H9 (cell line): ENCODE data around the gene TNFAIP8L3. TPM values are rescaled to one million over a fixed set of nuclear protein-coding genes. Genes with fewer than 3 reads are reported as not detected.

Source experiments
- DNase-seq: peaks from one replicate; pipeline ENCODE4 v3.0.0-alpha.2; 2017
- H2AFZ ChIP-seq: one replicate; pipeline ENCODE4 v1.6.1; 2013; ENCODE audit warnings: mild to moderate bottlenecking, low read length, control low read depth, moderate library complexity
- H2AK5ac ChIP-seq: 2 replicates; pipeline ENCODE4 v1.6.1; 2013; ENCODE audit warnings: low read length, control low read depth, mixed read lengths; ENCODE audit not compliant: insufficient read length
- H2BK120ac ChIP-seq: one replicate; pipeline ENCODE4 v1.6.1; 2013; ENCODE audit warnings: low read depth, mild to moderate bottlenecking, low read length, control low read depth, inconsistent platforms; ENCODE audit not compliant: poor library complexity, severe bottlenecking
- H2BK12ac ChIP-seq: 2 replicates; pipeline ENCODE4 v1.6.1; 2013; ENCODE audit warnings: low read length, control low read depth, mixed read lengths, low read depth; ENCODE audit not compliant: insufficient read length
- H2BK15ac ChIP-seq: 2 replicates; pipeline ENCODE4 v1.6.1; 2013; ENCODE audit warnings: low read depth, low read length, control low read depth
- H2BK20ac ChIP-seq: one replicate; pipeline ENCODE4 v1.6.1; 2013; ENCODE audit warnings: low read depth, mild to moderate bottlenecking, low read length, control low read depth, inconsistent platforms; ENCODE audit not compliant: poor library complexity, severe bottlenecking
- H2BK5ac ChIP-seq: 2 replicates; pipeline ENCODE4 v1.6.1; 2013; ENCODE audit warnings: low read length, control low read depth, mixed read lengths; ENCODE audit not compliant: insufficient read length
- H3K14ac ChIP-seq: 2 replicates; pipeline ENCODE4 v1.6.1; 2013; ENCODE audit warnings: low read length, control low read depth; ENCODE audit not compliant: insufficient read depth
- H3K18ac ChIP-seq: 2 replicates; pipeline ENCODE4 v1.6.1; 2013; ENCODE audit warnings: low read depth, mild to moderate bottlenecking, mixed read lengths, low read length, control low read depth; ENCODE audit not compliant: insufficient read length
- H3K23ac ChIP-seq: 2 replicates; pipeline ENCODE4 v1.6.1; 2013; ENCODE audit warnings: low read length, control low read depth, mixed read lengths, low read depth; ENCODE audit not compliant: insufficient read length
- H3K23me2 ChIP-seq: 2 replicates; pipeline ENCODE4 v1.6.1; 2013; ENCODE audit warnings: low read depth, mild to moderate bottlenecking, mixed read lengths, low read length, control low read depth; ENCODE audit not compliant: insufficient read length, poor library complexity, severe bottlenecking
- H3K27ac ChIP-seq: 2 replicates; pipeline ENCODE4 v1.5.1; 2013; ENCODE audit warnings: low read length, control low read depth, mixed read lengths, low read depth; ENCODE audit not compliant: insufficient read length
- H3K27me3 ChIP-seq: 2 replicates; pipeline ENCODE4 v1.6.1; 2013; ENCODE audit warnings: low read length, control low read depth, inconsistent platforms; ENCODE audit not compliant: insufficient read depth
- H3K4ac ChIP-seq: 2 replicates; pipeline ENCODE4 v1.6.1; 2013; ENCODE audit warnings: low read depth, mild to moderate bottlenecking, control low read depth, inconsistent platforms, low read length, moderate library complexity
- H3K4me1 ChIP-seq: 2 replicates; pipeline ENCODE4 v1.6.1; 2013; ENCODE audit warnings: low read length, control low read depth, inconsistent platforms; ENCODE audit not compliant: insufficient read depth
- H3K4me2 ChIP-seq: 2 replicates; pipeline ENCODE4 v1.6.1; 2013; ENCODE audit warnings: low read length, control low read depth, mixed read lengths; ENCODE audit not compliant: insufficient read length, insufficient read depth
- H3K56ac ChIP-seq: 2 replicates; pipeline ENCODE4 v1.6.1; 2013; ENCODE audit warnings: low read depth, mild to moderate bottlenecking, mixed read lengths, low read length, control low read depth; ENCODE audit not compliant: insufficient read length
- H3K79me1 ChIP-seq: 2 replicates; pipeline ENCODE4 v1.6.1; 2013; ENCODE audit warnings: low read depth, mild to moderate bottlenecking, moderate library complexity, low read length, control low read depth, inconsistent platforms; ENCODE audit not compliant: insufficient read depth, poor library complexity, severe bottlenecking
- H3K79me2 ChIP-seq: 2 replicates; pipeline ENCODE4 v1.6.1; 2013; ENCODE audit warnings: low read length, control low read depth, inconsistent platforms; ENCODE audit not compliant: insufficient read depth
- H3K9ac ChIP-seq: 2 replicates; pipeline ENCODE4 v1.6.1; 2013; ENCODE audit warnings: low read length, control low read depth, mixed read lengths; ENCODE audit not compliant: insufficient read length; ENCODE audit errors: extremely low read depth
- H3K9me3 ChIP-seq: one replicate; pipeline ENCODE4 v1.6.1; 2013; ENCODE audit warnings: low read depth, low read length, inconsistent platforms; ENCODE audit not compliant: control insufficient read depth
- H3T11ph ChIP-seq: one replicate; pipeline ENCODE4 v1.6.1; 2013; ENCODE audit warnings: mild to moderate bottlenecking, low read length, control low read depth, inconsistent platforms
- H4K20me1 ChIP-seq: one replicate; pipeline ENCODE4 v1.6.1; 2013; ENCODE audit not compliant: control insufficient read depth, insufficient read length, insufficient read depth
- H4K5ac ChIP-seq: 2 replicates; pipeline ENCODE4 v1.6.1; 2013; ENCODE audit warnings: low read depth, mild to moderate bottlenecking, mixed read lengths, low read length, control low read depth; ENCODE audit not compliant: insufficient read length
- H4K8ac ChIP-seq: replicated peaks from 2 replicates; pipeline ENCODE4 v1.6.1; 2013; ENCODE audit warnings: low read length, control low read depth, mixed read lengths, low read depth; ENCODE audit not compliant: insufficient read length
- H4K91ac ChIP-seq: 2 replicates; pipeline ENCODE4 v1.6.1; 2013; ENCODE audit warnings: low read depth, mild to moderate bottlenecking, moderate library complexity, mixed read lengths, low read length, control low read depth; ENCODE audit not compliant: insufficient read length
- H3K27ac Mint-ChIP-seq, 3 experiments: 2 replicates in 2 of 3; 3 replicates in 1 of 3; pipeline ENCODE4 v1.8.0; 2020 to 2021; ENCODE audit warnings: mixed read lengths in 3 of 3, mild to moderate bottlenecking in 1 of 3, moderate library complexity in 1 of 3
- H3K27me3 Mint-ChIP-seq: 2 replicates; pipeline ENCODE4 v1.8.0; 2021; ENCODE audit warnings: low read depth, mild to moderate bottlenecking, moderate library complexity, mixed read lengths
- H3K36me3 Mint-ChIP-seq, 3 experiments: 2 replicates in 2 of 3; 3 replicates in 1 of 3; pipeline ENCODE4 v1.8.0; 2020 to 2021; ENCODE audit warnings: low read depth in 3 of 3, mixed read lengths in 3 of 3; ENCODE audit not compliant: insufficient read depth in 1 of 3
- H3K4me1 Mint-ChIP-seq, 2 experiments: 2 replicates each; pipeline ENCODE4 v1.8.0; 2020; ENCODE audit warnings: mixed read lengths in 2 of 2
- H3K4me3 Mint-ChIP-seq, 2 experiments: 2 replicates in 1 of 2; 3 replicates in 1 of 2; pipeline ENCODE4 v1.8.0; 2020 to 2021; ENCODE audit warnings: mild to moderate bottlenecking in 2 of 2, mixed read lengths in 2 of 2, moderate library complexity in 1 of 2
- H3K9me3 Mint-ChIP-seq, 2 experiments: 2 replicates in 1 of 2; 3 replicates in 1 of 2; pipeline ENCODE4 v1.8.0; 2020; ENCODE audit warnings: mild to moderate bottlenecking in 2 of 2, mixed read lengths in 2 of 2, moderate library complexity in 1 of 2
- CTCF ChIP-seq: fragments of 200-600 bp; sonication (generic); conservative IDR thresholded peaks from 3 replicates; pipeline ENCODE4 v1.8.0; 2021; ENCODE audit warnings: antibody characterized with exemption, mild to moderate bottlenecking
- WGBS: extraction: QIAGEN DNeasy Blood & Tissue Kit; methylation state at CpG from one replicate; pipeline ENCODE4 v1.1.7; 2013; ENCODE audit warnings: missing lambda C conversion rate, low lambda C conversion rate, mixed read lengths; ENCODE audit not compliant: insufficient read length; ENCODE audit errors: extremely low coverage; 5-methylcytosine and 5-hydroxymethylcytosine counted together
- total RNA-seq: library from RNA; stranded (reverse); gene quantifications from 2 replicates; pipeline ENCODE4 v1.2.1, GENCODE V29; 2021

TNFAIP8L3 gene
- total RNA-seq, 1 experiment from 2014 or later = 0.22 TPM

GRCh38 chr15:51023499-51023898, 71.2 kb downstream of the TNFAIP8L3 start:
- TF ChIP-seq CTCF = no peak
- no peaks in the 10 kb centered on the region for H3K9me3 ChIP-seq
- no peak overlapping the region for H2BK120ac ChIP-seq
- no peaks in the 10 kb centered on the region for H3K4me1 Mint-ChIP-seq
- no peak overlapping the region for H3K9ac ChIP-seq
- H4K91ac ChIP-seq = no peak overlapping the region
- H2BK15ac ChIP-seq = no peak overlapping the region; the same call in 1 of the 2 replicates
- H3K23me2 ChIP-seq = peaks cover 2% of the 10 kb centered on the region
- H3K4ac ChIP-seq = no peak overlapping the region
- H3K56ac ChIP-seq = no peak overlapping the region
- no peaks in the 10 kb centered on the region for H4K20me1 ChIP-seq
- no peak overlapping the region for H3K4me2 ChIP-seq
- H4K8ac ChIP-seq = no peak overlapping the region
- DNase-seq = no peak
- no peak overlapping the region for H2BK20ac ChIP-seq
- no peaks in the 10 kb centered on the region for H3K79me2 ChIP-seq
- no peaks in the 10 kb centered on the region; the same call in 1 of the 2 replicates for H3K27me3 Mint-ChIP-seq
- no peak overlapping the region for H3K18ac ChIP-seq
- peaks cover 14 to 19% of the 10 kb centered on the region in 2 experiments; a peak in 4 of 5 replicates for H3K9me3 Mint-ChIP-seq
- H3K27ac ChIP-seq = no peak overlapping the region
- H2BK5ac ChIP-seq = no peak overlapping the region
- peak overlapping the region; percentile 46; the same call in 1 of the 2 replicates for H3K14ac ChIP-seq
- H4K5ac ChIP-seq = no peak overlapping the region
- no peak overlapping the region for H3K27ac Mint-ChIP-seq
- H2BK12ac ChIP-seq = no peak overlapping the region
- H3K36me3 Mint-ChIP-seq = peaks cover 0 to 11% (median 0%) of the 10 kb centered on the region in 3 experiments; a peak in 3 of 7 replicates
- no peak overlapping the region for H3T11ph ChIP-seq
- H2AK5ac ChIP-seq = no peak overlapping the region
- no peak overlapping the region for H2AFZ ChIP-seq
- no peak overlapping the region for H3K23ac ChIP-seq
- WGBS = no CpG with 5 or more reads among the region's 1 CpG
- H3K79me1 ChIP-seq = no peaks in the 10 kb centered on the region
- H3K4me1 ChIP-seq = no peaks in the 10 kb centered on the region
- no peak overlapping the region for H3K4me3 Mint-ChIP-seq
- H3K27me3 ChIP-seq = no peaks in the 10 kb centered on the region
